H9 (cell line): ENCODE measurements around the gene RFX1. TPM values are rescaled to one million over a fixed set of nuclear protein-coding genes. Genes with fewer than 3 reads are reported as not detected.

Experiments used
- DNase-seq: peaks from one replicate; pipeline ENCODE4 v3.0.0-alpha.2; 2017
- H2AFZ ChIP-seq: one replicate; pipeline ENCODE4 v1.6.1; 2013; ENCODE audit warnings: mild to moderate bottlenecking, low read length, control low read depth, moderate library complexity
- H2AK5ac ChIP-seq: 2 replicates; pipeline ENCODE4 v1.6.1; 2013; ENCODE audit warnings: low read length, control low read depth, mixed read lengths; ENCODE audit not compliant: insufficient read length
- H2BK120ac ChIP-seq: one replicate; pipeline ENCODE4 v1.6.1; 2013; ENCODE audit warnings: low read depth, mild to moderate bottlenecking, low read length, control low read depth, inconsistent platforms; ENCODE audit not compliant: poor library complexity, severe bottlenecking
- H2BK12ac ChIP-seq: 2 replicates; pipeline ENCODE4 v1.6.1; 2013; ENCODE audit warnings: low read length, control low read depth, mixed read lengths, low read depth; ENCODE audit not compliant: insufficient read length
- H2BK15ac ChIP-seq: 2 replicates; pipeline ENCODE4 v1.6.1; 2013; ENCODE audit warnings: low read depth, low read length, control low read depth
- H2BK20ac ChIP-seq: one replicate; pipeline ENCODE4 v1.6.1; 2013; ENCODE audit warnings: low read depth, mild to moderate bottlenecking, low read length, control low read depth, inconsistent platforms; ENCODE audit not compliant: poor library complexity, severe bottlenecking
- H2BK5ac ChIP-seq: 2 replicates; pipeline ENCODE4 v1.6.1; 2013; ENCODE audit warnings: low read length, control low read depth, mixed read lengths; ENCODE audit not compliant: insufficient read length
- H3K14ac ChIP-seq: 2 replicates; pipeline ENCODE4 v1.6.1; 2013; ENCODE audit warnings: low read length, control low read depth; ENCODE audit not compliant: insufficient read depth
- H3K18ac ChIP-seq: 2 replicates; pipeline ENCODE4 v1.6.1; 2013; ENCODE audit warnings: low read depth, mild to moderate bottlenecking, mixed read lengths, low read length, control low read depth; ENCODE audit not compliant: insufficient read length
- H3K23ac ChIP-seq: 2 replicates; pipeline ENCODE4 v1.6.1; 2013; ENCODE audit warnings: low read length, control low read depth, mixed read lengths, low read depth; ENCODE audit not compliant: insufficient read length
- H3K23me2 ChIP-seq: 2 replicates; pipeline ENCODE4 v1.6.1; 2013; ENCODE audit warnings: low read depth, mild to moderate bottlenecking, mixed read lengths, low read length, control low read depth; ENCODE audit not compliant: insufficient read length, poor library complexity, severe bottlenecking
- H3K27ac ChIP-seq: 2 replicates; pipeline ENCODE4 v1.5.1; 2013; ENCODE audit warnings: low read length, control low read depth, mixed read lengths, low read depth; ENCODE audit not compliant: insufficient read length
- H3K27me3 ChIP-seq: 2 replicates; pipeline ENCODE4 v1.6.1; 2013; ENCODE audit warnings: low read length, control low read depth, inconsistent platforms; ENCODE audit not compliant: insufficient read depth
- H3K4ac ChIP-seq: 2 replicates; pipeline ENCODE4 v1.6.1; 2013; ENCODE audit warnings: low read depth, mild to moderate bottlenecking, control low read depth, inconsistent platforms, low read length, moderate library complexity
- H3K4me1 ChIP-seq: 2 replicates; pipeline ENCODE4 v1.6.1; 2013; ENCODE audit warnings: low read length, control low read depth, inconsistent platforms; ENCODE audit not compliant: insufficient read depth
- H3K4me2 ChIP-seq: 2 replicates; pipeline ENCODE4 v1.6.1; 2013; ENCODE audit warnings: low read length, control low read depth, mixed read lengths; ENCODE audit not compliant: insufficient read length, insufficient read depth
- H3K56ac ChIP-seq: 2 replicates; pipeline ENCODE4 v1.6.1; 2013; ENCODE audit warnings: low read depth, mild to moderate bottlenecking, mixed read lengths, low read length, control low read depth; ENCODE audit not compliant: insufficient read length
- H3K79me1 ChIP-seq: 2 replicates; pipeline ENCODE4 v1.6.1; 2013; ENCODE audit warnings: low read depth, mild to moderate bottlenecking, moderate library complexity, low read length, control low read depth, inconsistent platforms; ENCODE audit not compliant: insufficient read depth, poor library complexity, severe bottlenecking
- H3K79me2 ChIP-seq: 2 replicates; pipeline ENCODE4 v1.6.1; 2013; ENCODE audit warnings: low read length, control low read depth, inconsistent platforms; ENCODE audit not compliant: insufficient read depth
- H3K9ac ChIP-seq: 2 replicates; pipeline ENCODE4 v1.6.1; 2013; ENCODE audit warnings: low read length, control low read depth, mixed read lengths; ENCODE audit not compliant: insufficient read length; ENCODE audit errors: extremely low read depth
- H3K9me3 ChIP-seq: one replicate; pipeline ENCODE4 v1.6.1; 2013; ENCODE audit warnings: low read depth, low read length, inconsistent platforms; ENCODE audit not compliant: control insufficient read depth
- H3T11ph ChIP-seq: one replicate; pipeline ENCODE4 v1.6.1; 2013; ENCODE audit warnings: mild to moderate bottlenecking, low read length, control low read depth, inconsistent platforms
- H4K20me1 ChIP-seq: one replicate; pipeline ENCODE4 v1.6.1; 2013; ENCODE audit not compliant: control insufficient read depth, insufficient read length, insufficient read depth
- H4K5ac ChIP-seq: 2 replicates; pipeline ENCODE4 v1.6.1; 2013; ENCODE audit warnings: low read depth, mild to moderate bottlenecking, mixed read lengths, low read length, control low read depth; ENCODE audit not compliant: insufficient read length
- H4K8ac ChIP-seq: replicated peaks from 2 replicates; pipeline ENCODE4 v1.6.1; 2013; ENCODE audit warnings: low read length, control low read depth, mixed read lengths, low read depth; ENCODE audit not compliant: insufficient read length
- H4K91ac ChIP-seq: 2 replicates; pipeline ENCODE4 v1.6.1; 2013; ENCODE audit warnings: low read depth, mild to moderate bottlenecking, moderate library complexity, mixed read lengths, low read length, control low read depth; ENCODE audit not compliant: insufficient read length
- H3K27ac Mint-ChIP-seq, 3 experiments: 2 replicates in 2 of 3; 3 replicates in 1 of 3; pipeline ENCODE4 v1.8.0; 2020 to 2021; ENCODE audit warnings: mixed read lengths in 3 of 3, mild to moderate bottlenecking in 1 of 3, moderate library complexity in 1 of 3
- H3K27me3 Mint-ChIP-seq: 2 replicates; pipeline ENCODE4 v1.8.0; 2021; ENCODE audit warnings: low read depth, mild to moderate bottlenecking, moderate library complexity, mixed read lengths
- H3K36me3 Mint-ChIP-seq, 3 experiments: 2 replicates in 2 of 3; 3 replicates in 1 of 3; pipeline ENCODE4 v1.8.0; 2020 to 2021; ENCODE audit warnings: low read depth in 3 of 3, mixed read lengths in 3 of 3; ENCODE audit not compliant: insufficient read depth in 1 of 3
- H3K4me1 Mint-ChIP-seq, 2 experiments: 2 replicates each; pipeline ENCODE4 v1.8.0; 2020; ENCODE audit warnings: mixed read lengths in 2 of 2
- H3K4me3 Mint-ChIP-seq, 2 experiments: 2 replicates in 1 of 2; 3 replicates in 1 of 2; pipeline ENCODE4 v1.8.0; 2020 to 2021; ENCODE audit warnings: mild to moderate bottlenecking in 2 of 2, mixed read lengths in 2 of 2, moderate library complexity in 1 of 2
- H3K9me3 Mint-ChIP-seq, 2 experiments: 2 replicates in 1 of 2; 3 replicates in 1 of 2; pipeline ENCODE4 v1.8.0; 2020; ENCODE audit warnings: mild to moderate bottlenecking in 2 of 2, mixed read lengths in 2 of 2, moderate library complexity in 1 of 2
- WGBS: extraction: QIAGEN DNeasy Blood & Tissue Kit; methylation state at CpG from one replicate; pipeline ENCODE4 v1.1.7; 2013; ENCODE audit warnings: missing lambda C conversion rate, low lambda C conversion rate, mixed read lengths; ENCODE audit not compliant: insufficient read length; ENCODE audit errors: extremely low coverage; 5-methylcytosine and 5-hydroxymethylcytosine counted together
- total RNA-seq: library from RNA; stranded (reverse); gene quantifications from 2 replicates; pipeline ENCODE4 v1.2.1, GENCODE V29; 2021
- TF ChIP-seq, protein P1 (sequence below): fragments of 200-600 bp; sonication (generic); conservative IDR thresholded peaks from 3 replicates; pipeline ENCODE4 v1.8.0; 2021; ENCODE audit warnings: antibody characterized with exemption, mild to moderate bottlenecking

The RFX1 gene
- total RNA-seq, 1 experiment from 2014 or later: 21.4 TPM

DNA sequence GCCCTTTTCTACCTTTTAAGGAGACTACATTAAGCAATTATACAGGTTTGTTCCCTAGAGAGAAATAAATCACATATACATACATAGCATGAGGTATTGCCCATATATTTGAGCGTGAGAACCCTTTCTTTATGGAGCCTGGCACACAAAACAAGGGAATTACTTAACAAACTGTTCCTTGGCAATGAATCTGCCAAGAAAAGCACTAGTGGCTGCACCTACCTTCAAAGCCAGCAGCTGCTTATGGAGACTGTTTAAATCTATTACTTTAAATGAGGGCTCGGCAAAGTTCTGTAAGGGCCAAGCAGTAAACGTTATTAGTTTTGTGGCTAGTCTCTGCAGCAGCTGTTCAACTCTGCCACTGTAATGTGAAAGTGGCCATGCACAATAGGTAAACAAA lies 7.0 kb downstream of the RFX1 start:
- no peak overlapping the region for H3T11ph ChIP-seq
- no peaks in the 10 kb centered on the region for H3K4me1 Mint-ChIP-seq
- no peak overlapping the region for H3K14ac ChIP-seq
- H3K23ac ChIP-seq: no peak overlapping the region
- no peak overlapping the region for H3K56ac ChIP-seq
- no peak overlapping the region for H3K4ac ChIP-seq
- no peak overlapping the region for H4K5ac ChIP-seq
- H3K36me3 Mint-ChIP-seq: peaks cover 6 to 29% (median 12%) of the 10 kb centered on the region in 3 experiments; a peak in 5 of 7 replicates
- no peak overlapping the region for H2BK5ac ChIP-seq
- H3K79me2 ChIP-seq: no peaks in the 10 kb centered on the region
- H3K4me1 ChIP-seq: no peaks in the 10 kb centered on the region
- H3K27me3 Mint-ChIP-seq: no peaks in the 10 kb centered on the region
- H3K9ac ChIP-seq: no peak overlapping the region
- no peaks in the 10 kb centered on the region for H3K23me2 ChIP-seq
- no peak overlapping the region for H3K27ac ChIP-seq
- no peak overlapping the region for H3K18ac ChIP-seq
- H2BK20ac ChIP-seq: no peak overlapping the region
- H3K4me2 ChIP-seq: no peak overlapping the region
- DNase-seq: no peak
- no peak overlapping the region for H2AFZ ChIP-seq
- TF ChIP-seq, protein P1, sequence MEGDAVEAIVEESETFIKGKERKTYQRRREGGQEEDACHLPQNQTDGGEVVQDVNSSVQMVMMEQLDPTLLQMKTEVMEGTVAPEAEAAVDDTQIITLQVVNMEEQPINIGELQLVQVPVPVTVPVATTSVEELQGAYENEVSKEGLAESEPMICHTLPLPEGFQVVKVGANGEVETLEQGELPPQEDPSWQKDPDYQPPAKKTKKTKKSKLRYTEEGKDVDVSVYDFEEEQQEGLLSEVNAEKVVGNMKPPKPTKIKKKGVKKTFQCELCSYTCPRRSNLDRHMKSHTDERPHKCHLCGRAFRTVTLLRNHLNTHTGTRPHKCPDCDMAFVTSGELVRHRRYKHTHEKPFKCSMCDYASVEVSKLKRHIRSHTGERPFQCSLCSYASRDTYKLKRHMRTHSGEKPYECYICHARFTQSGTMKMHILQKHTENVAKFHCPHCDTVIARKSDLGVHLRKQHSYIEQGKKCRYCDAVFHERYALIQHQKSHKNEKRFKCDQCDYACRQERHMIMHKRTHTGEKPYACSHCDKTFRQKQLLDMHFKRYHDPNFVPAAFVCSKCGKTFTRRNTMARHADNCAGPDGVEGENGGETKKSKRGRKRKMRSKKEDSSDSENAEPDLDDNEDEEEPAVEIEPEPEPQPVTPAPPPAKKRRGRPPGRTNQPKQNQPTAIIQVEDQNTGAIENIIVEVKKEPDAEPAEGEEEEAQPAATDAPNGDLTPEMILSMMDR: no peak
- no peaks in the 10 kb centered on the region for H3K79me1 ChIP-seq
- no peak overlapping the region for H2AK5ac ChIP-seq
- no CpG with 5 or more reads among the region's 3 CpGs for WGBS
- H2BK15ac ChIP-seq: no peak overlapping the region
- H3K9me3 ChIP-seq: no peaks in the 10 kb centered on the region
- no peak overlapping the region for H2BK120ac ChIP-seq
- H4K8ac ChIP-seq: no peak overlapping the region
- H4K20me1 ChIP-seq: no peaks in the 10 kb centered on the region
- no peak overlapping the region for H3K4me3 Mint-ChIP-seq
- no peaks in the 10 kb centered on the region for H3K27me3 ChIP-seq
- no peak overlapping the region for H3K27ac Mint-ChIP-seq
- H3K9me3 Mint-ChIP-seq: peaks cover 5 to 6% of the 10 kb centered on the region in 2 experiments; a peak in 2 of 5 replicates
- H2BK12ac ChIP-seq: no peak overlapping the region
- no peak overlapping the region for H4K91ac ChIP-seq
